Measurements from ENCODE around the gene EPC2. TPM values are rescaled to one million over a fixed set of nuclear protein-coding genes. Genes with fewer than 3 reads are reported as not detected.

Gene EPC2, protein sequence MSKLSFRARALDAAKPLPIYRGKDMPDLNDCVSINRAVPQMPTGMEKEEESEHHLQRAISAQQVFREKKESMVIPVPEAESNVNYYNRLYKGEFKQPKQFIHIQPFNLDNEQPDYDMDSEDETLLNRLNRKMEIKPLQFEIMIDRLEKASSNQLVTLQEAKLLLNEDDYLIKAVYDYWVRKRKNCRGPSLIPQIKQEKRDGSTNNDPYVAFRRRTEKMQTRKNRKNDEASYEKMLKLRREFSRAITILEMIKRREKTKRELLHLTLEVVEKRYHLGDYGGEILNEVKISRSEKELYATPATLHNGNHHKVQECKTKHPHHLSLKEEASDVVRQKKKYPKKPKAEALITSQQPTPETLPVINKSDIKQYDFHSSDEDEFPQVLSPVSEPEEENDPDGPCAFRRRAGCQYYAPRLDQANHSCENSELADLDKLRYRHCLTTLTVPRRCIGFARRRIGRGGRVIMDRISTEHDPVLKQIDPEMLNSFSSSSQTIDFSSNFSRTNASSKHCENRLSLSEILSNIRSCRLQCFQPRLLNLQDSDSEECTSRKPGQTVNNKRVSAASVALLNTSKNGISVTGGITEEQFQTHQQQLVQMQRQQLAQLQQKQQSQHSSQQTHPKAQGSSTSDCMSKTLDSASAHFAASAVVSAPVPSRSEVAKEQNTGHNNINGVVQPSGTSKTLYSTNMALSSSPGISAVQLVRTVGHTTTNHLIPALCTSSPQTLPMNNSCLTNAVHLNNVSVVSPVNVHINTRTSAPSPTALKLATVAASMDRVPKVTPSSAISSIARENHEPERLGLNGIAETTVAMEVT
- 17.5 and 19.6 TPM in 2 replicates for total RNA-seq

DNA sequence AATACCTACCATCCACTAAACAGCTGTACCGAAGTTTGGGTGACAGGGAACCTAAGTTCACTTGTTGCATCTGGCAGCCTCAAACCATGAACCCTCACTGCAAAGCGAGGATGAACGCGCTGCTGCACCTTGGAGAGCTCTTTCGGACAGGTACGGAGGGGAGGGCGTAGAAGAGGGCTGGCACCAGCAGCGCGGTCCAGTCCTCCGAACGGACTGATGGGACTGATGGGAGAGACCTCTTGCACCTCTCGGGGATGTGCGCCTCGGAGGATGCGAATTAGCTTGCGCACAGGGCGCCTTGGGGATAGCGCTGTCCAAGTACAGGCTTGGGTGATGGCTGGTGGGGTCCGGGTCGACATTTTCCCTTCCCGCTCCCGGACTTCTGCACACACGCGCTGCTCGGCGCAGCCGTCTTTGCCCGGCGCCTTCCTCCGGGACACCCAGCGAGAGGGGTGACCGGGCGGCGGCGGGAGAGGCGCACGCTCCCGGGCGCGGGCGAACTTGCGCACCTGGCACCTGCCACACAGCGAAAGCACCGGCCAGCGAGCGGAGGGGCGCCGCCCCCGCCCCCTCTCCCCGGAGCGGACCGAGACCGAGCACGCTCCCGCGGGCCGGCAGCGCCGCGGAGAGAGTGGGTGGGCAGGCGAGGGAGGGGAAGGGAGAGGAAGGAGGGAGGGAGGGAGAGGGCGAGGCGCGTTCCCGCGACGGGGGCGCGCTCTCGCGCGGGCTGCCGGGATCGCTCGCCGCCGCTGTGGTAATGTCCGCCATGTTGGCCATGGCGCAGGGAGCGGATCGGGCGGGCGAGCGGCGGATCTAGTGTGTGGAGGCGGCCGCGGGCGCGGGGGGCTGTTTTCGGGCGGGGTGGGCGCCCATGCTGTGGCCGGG, at the start of gene EPC2:
Gene EPC2 (plus strand): TSS at position 754 of the 885 bp plus-strand sequence. CDS start 267 bp downstream, outside the sequence.

Other genes with a start within 250 kb of the EPC2 start
- gene KIF5C, start 230.5 kb downstream of the EPC2 start, total RNA-seq: 0.37 and 2.7 TPM in 2 replicates